CD4-positive, alpha-beta T cell treated with Interleukin-21 for 1 hour (primary cell): ENCODE results near the gene CAMKMT.

ENCODE experiments used
- DNase-seq: peaks from one replicate; pipeline ENCODE4 v3.0.0-alpha.2; 2020

CAMKMT gene

GRCh38 chr2:44612276-44612675, 250.5 kb downstream of the CAMKMT start:
- no peak for DNase-seq

- DNase-seq: no peak
These were observed 253.2 kb downstream of the CAMKMT start for GRCh38 chr2:44614940-44615339.

GRCh38 chr2:44615950-44616518, 254.3 kb downstream of the CAMKMT start:
- no peak for DNase-seq

- peak; percentile 23 for DNase-seq
These were observed 255.0 kb downstream of the CAMKMT start for GRCh38 chr2:44616667-44617155.

GRCh38 chr2:44618251-44619023, 256.7 kb downstream of the CAMKMT start:
- no peak for DNase-seq

- no peak for DNase-seq
These were observed 258.6 kb downstream of the CAMKMT start for GRCh38 chr2:44620189-44620990.

GRCh38 chr2:44623622-44624351, 262.0 kb downstream of the CAMKMT start:
- no peak for DNase-seq

GRCh38 chr2:44628297-44628696, 266.6 kb downstream of the CAMKMT start:
- no peak for DNase-seq

GRCh38 chr2:44632931-44633689, 271.4 kb downstream of the CAMKMT start:
- DNase-seq: no peak

- no peak for DNase-seq
These were observed 274.0 kb downstream of the CAMKMT start for GRCh38 chr2:44635725-44636124.

- DNase-seq: no peak
These were observed 276.9 kb downstream of the CAMKMT start for GRCh38 chr2:44638649-44639048.

GRCh38 chr2:44639399-44639798, 277.7 kb downstream of the CAMKMT start:
- no peak for DNase-seq

GRCh38 chr2:44642123-44642857, 280.5 kb downstream of the CAMKMT start:
- no peak for DNase-seq

GRCh38 chr2:44645937-44646336, 284.2 kb downstream of the CAMKMT start:
- DNase-seq: no peak

GRCh38 chr2:44649381-44649780, 287.6 kb downstream of the CAMKMT start:
- DNase-seq: no peak

- DNase-seq: no peak
These were observed 289.0 kb downstream of the CAMKMT start for GRCh38 chr2:44650796-44651195.

- DNase-seq: no peak
These were observed 290.2 kb downstream of the CAMKMT start for GRCh38 chr2:44651974-44652373.

- no peak for DNase-seq
These were observed 291.0 kb downstream of the CAMKMT start for GRCh38 chr2:44652701-44653100.

GRCh38 chr2:44655401-44655864, 293.7 kb downstream of the CAMKMT start:
- DNase-seq: no peak

GRCh38 chr2:44656460-44656859, 294.7 kb downstream of the CAMKMT start:
- DNase-seq: no peak

- no peak for DNase-seq
These were observed 301.8 kb downstream of the CAMKMT start for GRCh38 chr2:44663471-44664073.
